ENCODE data around the gene TREX2. TPM values are rescaled to one million over a fixed set of nuclear protein-coding genes. Genes with fewer than 3 reads are reported as not detected.

Gene TREX2
- polyA plus RNA-seq, 1 of the 3 experiments (the other 2 are of a cell fraction) = 0.76 TPM

GRCh38 chrX:153426204-153426603 is 19.7 kb downstream of the TREX2 start:
- ChIA-PET CTCF (no interaction called here), POLR2A (no interaction called here)
- Histone ChIP-seq H2AFZ (ENCODE audit: low read depth) (no peak overlapping the region), H3K9me3 (no peaks in the 10 kb centered on the region), H3K27ac (ENCODE audit: low read depth in 2 of 2, low read length in 1 of 2) (no peak overlapping the region), H3K79me2 (ENCODE audit: insufficient read depth) (no peaks in the 10 kb centered on the region), H3K9me2 (no peaks in the 10 kb centered on the region), H3K27me3 (ENCODE audit: insufficient read depth) (peaks cover 17% of the 10 kb centered on the region; the same call in 1 of the 2 replicates), H3F3A (replicated peaks; ENCODE audit: insufficient read depth) (no peaks in the 10 kb centered on the region), H3K4me2 (no peak overlapping the region), H3K9ac (no peak overlapping the region), H4K20me1 (ENCODE audit: insufficient read depth) (no peaks in the 10 kb centered on the region), H3K4me3 (ENCODE audit: low read depth in 2 of 2, low read length in 1 of 2) (no peak overlapping the region), H3K36me3 (replicated peaks in 1 of 2; ENCODE audit: control insufficient read depth in 1 of 2, insufficient read depth in 2 of 2, low read length in 1 of 2) (no peaks in the 10 kb centered on the region), H3K4me1 (ENCODE audit: control insufficient read depth in 1 of 2, insufficient read depth in 2 of 2, low read depth in 1 of 2, low read length in 1 of 2) (no peaks in the 10 kb centered on the region)
- no peak for TF ChIP-seq REST (IDR thresholded peaks at IDR 0.05; ENCODE audit: low read depth, low read length)
- TF ChIP-seq GATA2 (CRISPR knock-in tag; IDR thresholded peaks at IDR 0.05) = no peak
- TF ChIP-seq PBX3 (IDR thresholded peaks at IDR 0.05) = no peak
- TF ChIP-seq RAD21 (IDR thresholded peaks at IDR 0.05; ENCODE audit: low read length) = no peak
- TF ChIP-seq TAF1 (IDR thresholded peaks at IDR 0.05; ENCODE audit: borderline replicate concordance, low read depth, low read length) = no peak
- no peak for TF ChIP-seq USF2 (IDR thresholded peaks at IDR 0.05; ENCODE audit: borderline replicate concordance, low read depth, low read length)
- TF ChIP-seq FOSL2 (IDR thresholded peaks at IDR 0.05; ENCODE audit: borderline replicate concordance, low read depth) = no peak
- no peak for TF ChIP-seq MXI1 (IDR thresholded peaks at IDR 0.05; ENCODE audit: low read depth, low read length)
- no peak for TF ChIP-seq EP300 (IDR thresholded peaks at IDR 0.05; ENCODE audit: borderline replicate concordance in 1 of 2, low read depth in 1 of 2, low read length in 1 of 2)
- no peak for TF ChIP-seq MAX (IDR thresholded peaks at IDR 0.05; ENCODE audit: low read depth)
- TF ChIP-seq NFIC (IDR thresholded peaks at IDR 0.05; ENCODE audit: borderline replicate concordance) = no peak
- TF ChIP-seq FOXJ3 (CRISPR knock-in tag; IDR thresholded peaks at IDR 0.05) = no peak
- TF ChIP-seq ZBTB33 (IDR thresholded peaks at IDR 0.05; ENCODE audit: borderline replicate concordance, low read depth) = no peak
- TF ChIP-seq MEF2A (IDR thresholded peaks at IDR 0.05; ENCODE audit: borderline replicate concordance, low read depth) = no peak
- TF ChIP-seq USF1 (IDR thresholded peaks at IDR 0.05; ENCODE audit: borderline replicate concordance, low read depth) = no peak
- TF ChIP-seq POLR2AphosphoS5 (IDR thresholded peaks at IDR 0.05; ENCODE audit: low read depth, low read length) = no peak
- no peak for DNase-seq
- 30% methylated on average over 3 of the region's 3 CpGs for WGBS (ENCODE audit: low lambda C conversion rate)
